HG02840 (cell line): ENCODE measurements around the gene OSCP1.

ENCODE experiments used
- ATAC-seq: cut with Tn5 transposase; IDR thresholded peaks from one replicate; pipeline ENCODE4 v1.9.1; 2021; ENCODE audit warnings: mild to moderate bottlenecking, moderate library complexity, moderate number of reproducible peaks; ENCODE audit not compliant: unreplicated experiment, low FRiP score

Gene OSCP1

DNA sequence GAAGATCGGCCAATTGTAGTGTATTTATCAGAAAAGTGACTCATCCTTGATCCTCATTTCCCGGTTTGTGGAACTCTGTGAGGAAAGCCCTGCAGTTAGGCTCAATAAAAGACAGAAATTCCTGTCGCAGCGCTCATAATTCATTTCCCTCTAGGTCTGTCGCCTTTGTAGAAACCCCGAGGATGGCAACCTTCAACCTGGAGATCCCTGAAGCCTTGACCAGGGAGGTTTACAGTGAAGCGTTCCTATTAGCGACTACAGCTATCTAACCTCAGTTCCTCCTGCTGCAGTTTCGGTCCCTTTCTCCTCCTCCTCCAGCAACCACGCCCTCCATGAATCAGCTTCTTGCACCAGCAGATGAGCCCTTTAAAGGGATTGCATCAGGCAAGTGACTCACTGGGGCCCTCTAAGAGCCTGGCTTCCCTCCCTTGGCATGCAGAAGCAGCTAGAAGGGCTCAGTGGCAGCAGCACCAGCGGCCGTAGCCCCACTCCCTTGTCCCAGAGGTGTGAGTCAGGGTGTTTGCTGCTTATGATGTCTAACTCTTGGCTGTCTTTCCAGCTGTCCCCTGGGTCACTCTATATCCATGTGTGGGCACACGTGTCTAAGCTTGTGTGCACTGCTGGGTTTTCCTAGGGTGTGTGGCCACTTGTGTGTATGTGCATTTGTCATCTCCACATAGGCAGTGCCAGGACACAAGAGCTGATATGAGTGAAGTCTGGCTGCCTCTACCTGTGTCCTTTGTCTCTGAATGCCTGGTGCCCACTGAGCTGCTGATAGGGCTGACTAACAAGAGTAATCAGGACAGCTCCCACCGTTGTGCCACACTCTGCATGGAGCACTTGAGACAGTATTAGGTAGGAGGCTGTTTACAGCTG lies 63.7 kb downstream of the OSCP1 start:
- peak; percentile 35 for ATAC-seq

DNA sequence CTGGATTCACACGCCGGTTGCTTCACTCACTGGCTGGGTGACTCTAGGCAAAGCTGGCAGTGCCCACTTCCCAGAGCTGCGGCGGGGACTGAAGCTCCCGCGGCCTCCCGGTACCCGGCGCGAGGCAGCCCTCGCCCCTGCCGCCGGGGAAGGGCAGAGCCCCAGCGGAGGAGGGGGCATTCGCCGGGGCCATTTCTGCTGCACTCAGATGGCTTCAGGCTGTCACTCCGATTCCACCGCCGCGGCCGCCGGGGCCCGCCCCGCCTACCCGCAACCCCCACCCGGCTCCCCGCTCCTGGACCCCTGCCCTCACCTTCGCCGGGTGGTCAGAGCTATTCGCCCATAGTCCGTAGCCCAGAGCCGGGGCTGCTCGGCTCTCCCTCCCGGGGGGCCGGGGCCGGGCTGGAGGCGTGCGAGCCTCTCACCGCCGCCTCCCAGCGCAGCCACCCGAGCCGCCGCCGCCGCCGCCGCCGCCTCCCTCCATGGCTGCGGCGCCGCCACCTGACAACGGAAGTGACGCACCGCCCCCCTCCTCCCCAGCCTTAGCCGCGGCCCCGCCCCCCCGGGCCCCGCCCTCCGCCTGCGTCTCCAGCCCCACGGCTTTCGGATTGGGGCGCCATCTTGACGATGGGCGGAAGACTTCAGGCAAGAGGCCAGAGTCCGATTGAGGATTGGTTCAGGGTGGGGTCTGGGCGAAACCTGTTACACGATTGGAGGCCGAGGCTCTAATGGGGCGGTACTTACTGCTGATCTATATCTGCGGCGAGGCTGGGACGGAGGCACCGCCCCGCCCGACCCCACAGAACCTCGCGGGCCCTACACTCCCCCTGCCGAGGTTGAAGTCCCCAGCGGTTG lies 64.6 kb downstream of the OSCP1 start, which contains the start of gene STK40:
STK40 (minus strand) TSS at position 515 of the 855 bp plus-strand sequence. CDS start 24,592 bp downstream, outside the sequence.
- ATAC-seq = peak; percentile 85

DNA sequence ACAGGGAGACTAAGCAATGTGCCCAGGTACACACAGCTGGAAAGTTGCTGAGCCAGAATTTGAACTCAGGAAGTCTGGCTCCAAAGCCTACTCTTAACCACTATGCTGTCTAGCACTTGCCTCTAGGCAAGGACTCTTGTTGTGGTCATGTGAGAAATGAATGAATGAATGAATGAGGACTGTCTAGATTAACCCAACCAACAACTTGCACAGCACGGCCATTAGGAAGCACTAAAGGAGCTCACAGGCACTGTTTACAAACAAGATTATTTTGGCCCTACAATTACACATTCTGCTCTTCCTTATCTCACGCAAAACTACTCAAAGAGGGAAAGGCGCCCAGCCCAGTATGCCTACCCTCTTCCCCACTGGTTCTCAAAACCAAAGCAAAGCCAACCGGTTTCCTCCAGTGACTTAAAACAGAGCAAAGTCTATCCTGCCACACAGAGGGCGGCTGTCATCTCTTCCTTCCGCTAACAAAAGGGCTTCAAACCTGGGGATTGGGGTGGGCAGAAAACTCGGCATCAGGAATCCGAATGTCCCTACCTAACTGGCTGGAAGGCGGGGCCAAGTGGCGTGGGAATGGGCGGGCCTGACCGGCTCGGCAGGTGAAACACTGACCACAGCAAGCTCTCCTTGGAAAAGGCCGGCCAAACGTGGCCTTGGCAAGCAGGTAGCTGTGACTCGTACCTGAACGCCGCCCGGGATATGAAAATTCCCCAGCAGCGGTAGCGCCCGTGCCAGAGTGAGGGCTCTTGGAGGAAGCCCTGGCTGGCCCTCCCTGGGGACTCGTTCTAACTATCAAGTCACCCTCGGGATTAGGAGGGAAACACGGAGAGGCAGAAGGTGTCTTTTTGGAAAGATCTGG lies 65.5 kb downstream of the OSCP1 start:
- no peak for ATAC-seq

DNA sequence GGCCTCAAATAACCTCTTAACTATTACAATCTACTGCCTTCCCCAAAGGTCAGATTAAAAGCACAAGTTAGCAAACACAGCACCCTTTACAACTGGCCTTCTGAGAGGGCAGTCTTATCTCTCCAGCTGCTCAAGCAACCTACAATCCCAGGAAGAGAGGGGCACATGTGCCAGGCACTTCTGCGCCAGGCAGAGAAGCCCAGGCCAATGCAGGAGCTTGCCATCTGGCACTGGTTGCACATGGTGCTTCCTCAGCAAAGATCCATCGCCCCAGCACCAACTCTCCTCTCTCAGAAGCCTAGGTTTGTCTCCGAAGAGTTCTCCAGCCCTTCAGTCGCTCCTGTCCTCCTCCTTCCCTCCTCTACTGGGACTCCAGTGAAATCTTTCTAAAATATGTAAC lies 67.0 kb downstream of the OSCP1 start:
- ATAC-seq = no peak

DNA sequence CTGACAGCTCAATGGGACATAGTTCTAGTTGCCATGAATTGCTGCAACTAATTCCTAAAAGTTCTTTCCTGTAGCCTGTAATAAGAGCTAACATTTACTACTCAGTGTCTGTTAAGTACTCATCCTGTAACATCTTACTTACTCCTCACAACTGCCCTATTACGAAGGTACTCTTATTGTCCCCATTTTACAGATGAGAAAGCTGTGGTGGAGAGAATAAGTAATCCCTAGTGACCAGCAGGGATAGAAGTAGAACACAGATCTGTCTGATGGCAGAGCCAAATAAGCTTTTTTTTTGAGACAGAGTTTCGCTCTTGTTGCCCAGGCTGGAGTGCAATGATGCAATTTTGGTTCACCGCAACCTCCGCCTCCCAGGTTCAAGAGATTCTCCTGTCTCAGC lies 67.6 kb downstream of the OSCP1 start:
- ATAC-seq = no peak

DNA sequence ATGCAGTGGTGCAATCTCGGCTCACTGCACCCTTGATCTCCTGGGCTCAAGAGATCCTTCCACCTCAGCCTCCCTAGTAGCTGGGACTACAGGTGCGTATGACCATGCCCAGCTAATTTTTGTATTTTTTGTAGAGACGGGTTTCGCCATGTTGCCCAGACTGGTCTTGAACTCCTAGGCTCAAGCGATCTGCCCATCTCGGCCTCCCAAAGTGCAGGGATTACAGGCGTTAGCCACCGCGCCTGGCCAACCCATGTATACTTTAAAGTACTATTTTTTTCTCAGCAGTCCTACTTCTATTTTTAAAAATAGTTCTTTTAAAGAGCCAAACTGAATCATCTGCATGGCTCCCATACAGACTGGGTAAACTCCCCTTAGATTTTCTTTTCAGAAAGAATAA lies 68.0 kb downstream of the OSCP1 start:
- ATAC-seq = no peak

DNA sequence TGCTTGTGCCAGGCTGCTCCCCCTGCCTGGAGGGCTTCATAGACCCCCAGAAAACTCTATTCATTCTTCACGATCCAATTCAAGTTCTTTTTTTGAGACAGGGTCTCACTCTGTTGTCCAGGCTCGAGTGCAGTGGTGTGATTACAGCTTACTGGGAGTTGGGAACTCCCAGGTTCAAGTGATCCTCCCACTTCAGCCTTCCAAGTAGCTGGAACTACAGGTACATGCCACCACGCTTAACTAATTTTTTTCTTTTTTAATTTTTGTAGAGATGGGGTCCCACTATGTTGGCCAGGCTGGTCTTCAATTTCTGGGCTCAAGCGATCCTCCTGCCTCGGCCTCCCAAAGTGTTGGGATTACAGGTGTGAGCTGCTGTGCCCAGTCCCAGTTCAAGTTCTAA lies 68.8 kb downstream of the OSCP1 start:
- no peak for ATAC-seq

DNA sequence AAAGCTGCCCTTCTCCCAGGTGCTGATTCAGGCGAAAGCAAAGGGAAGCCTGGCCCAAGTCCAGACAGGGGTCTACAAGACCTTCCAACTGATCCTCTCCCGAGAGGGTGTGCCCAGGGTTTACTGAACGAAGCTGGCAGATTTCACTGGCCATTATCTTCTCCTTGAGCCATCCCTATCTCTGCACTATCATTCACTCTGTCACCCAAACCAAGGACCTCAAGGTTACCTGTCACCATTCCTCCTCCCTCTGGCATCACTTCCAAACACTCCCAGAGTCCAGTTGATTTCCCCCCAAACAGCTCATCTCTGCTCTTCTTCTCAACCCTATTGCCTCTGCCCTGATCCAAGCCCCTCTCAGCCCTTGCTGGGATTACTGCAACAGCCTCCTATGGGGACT lies 69.5 kb downstream of the OSCP1 start:
- no peak for ATAC-seq

DNA sequence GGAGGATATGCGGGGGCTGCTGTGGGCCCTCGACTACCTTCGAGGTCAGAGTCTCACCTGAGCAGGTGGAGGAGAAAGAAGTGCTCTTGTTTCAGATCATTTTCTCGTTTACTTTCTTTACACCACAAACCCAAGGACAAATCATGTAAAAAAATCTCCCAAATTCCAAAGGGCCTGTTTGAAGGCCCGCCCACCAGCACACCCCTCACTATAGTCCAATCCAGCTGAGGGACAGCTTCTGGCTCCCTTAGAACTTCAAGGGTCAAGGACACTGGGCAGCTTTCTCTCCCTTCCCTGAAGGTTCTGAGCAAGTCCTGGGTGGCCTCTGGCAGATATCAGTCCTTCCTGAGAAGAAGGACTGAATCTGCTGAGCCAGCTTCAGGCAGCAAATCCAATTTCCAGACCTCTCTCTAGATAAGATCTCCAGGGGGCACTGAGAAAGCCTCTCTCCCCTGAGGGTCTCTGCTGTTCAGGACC lies 70.1 kb downstream of the OSCP1 start:
- no peak for ATAC-seq

DNA sequence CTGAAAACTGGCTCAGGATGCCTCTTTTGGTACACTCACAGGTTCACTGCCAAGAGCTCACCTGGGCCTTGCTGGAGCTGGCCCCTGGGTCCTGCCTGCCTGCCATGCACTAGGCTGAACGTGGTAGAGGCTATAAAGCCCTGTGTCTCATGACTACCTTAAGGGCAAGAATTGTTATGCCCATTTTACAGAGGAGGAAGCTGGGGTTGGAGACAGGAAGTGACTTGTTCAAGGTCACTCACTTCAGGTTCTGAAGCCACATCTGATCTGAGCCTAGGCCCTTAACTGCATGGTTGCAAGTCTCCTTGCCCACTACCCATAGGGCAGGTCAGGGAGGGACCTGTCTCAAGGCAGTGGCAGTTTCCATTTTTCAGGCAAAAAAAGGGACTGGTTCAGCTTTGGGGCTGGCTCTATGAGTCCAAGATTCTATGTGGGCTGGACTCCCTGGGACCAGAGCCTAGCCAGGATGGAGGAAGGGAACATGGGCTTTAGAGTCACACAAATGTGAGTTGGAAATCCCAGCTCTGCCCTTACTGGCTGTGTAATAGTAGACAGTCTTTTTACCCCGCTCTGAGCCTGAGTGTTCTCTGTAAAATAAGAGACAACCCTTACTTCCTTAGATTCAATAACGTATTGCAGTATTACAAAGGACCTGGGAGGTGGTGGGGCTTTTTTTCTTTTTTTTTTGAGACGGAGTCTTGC lies 72.3 kb downstream of the OSCP1 start:
- ATAC-seq = no peak

DNA sequence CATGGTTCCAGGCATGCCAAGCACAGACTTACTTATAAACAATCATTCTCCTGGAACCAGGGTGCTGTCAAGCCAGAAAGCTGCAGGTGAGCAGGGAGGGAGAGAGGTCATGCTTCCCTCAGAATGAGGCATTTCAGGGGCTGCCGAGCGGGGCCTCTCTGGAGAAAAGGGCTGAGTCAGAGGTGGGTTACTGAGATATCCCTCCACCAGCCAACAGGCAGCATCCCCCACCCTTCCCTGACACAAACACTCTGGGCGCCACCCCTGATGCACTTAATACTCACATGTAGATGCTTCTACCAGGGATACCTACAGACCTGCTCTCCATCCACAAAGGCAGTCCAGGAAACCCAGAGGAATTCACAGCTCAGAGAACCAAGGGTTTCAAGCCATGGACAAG lies 77.6 kb downstream of the OSCP1 start:
- ATAC-seq = no peak

DNA sequence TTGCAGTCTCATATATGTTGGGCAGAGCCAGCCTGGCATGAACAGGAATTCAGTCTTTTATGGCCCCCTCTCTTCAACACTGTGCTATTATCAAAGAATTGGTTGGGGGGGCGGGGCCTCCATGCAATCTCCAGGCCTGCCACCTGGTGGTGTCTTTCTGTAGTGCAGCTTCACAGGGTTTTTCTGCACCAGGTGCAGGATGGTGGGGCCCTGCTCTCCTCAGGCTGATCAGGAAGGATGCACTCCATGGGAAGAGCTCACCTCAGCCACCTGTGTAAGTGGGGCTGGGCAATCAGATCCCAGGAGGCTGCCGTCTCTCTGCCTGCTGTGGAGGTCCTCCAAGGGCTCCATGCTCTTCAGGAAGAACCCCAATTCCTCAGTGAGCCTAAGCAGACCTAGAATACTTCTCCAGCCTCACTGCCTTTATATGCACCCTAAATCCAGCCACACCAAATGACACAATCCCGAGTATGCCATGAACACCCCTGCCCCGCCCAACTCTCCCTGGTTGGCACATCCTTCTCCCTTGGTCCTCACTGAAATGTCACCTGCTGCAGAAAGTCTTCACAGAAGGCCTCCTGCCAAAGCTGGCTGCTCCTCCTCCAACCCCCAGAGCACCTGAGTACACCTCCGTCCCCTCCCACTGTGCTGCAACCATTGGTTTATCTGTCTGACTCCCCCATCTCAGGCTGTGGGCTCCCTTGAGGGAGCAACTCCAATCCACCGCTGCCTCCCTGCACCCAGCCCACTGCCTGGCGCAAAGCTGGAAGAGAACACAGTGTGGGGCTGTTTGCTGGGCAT lies 81.0 kb downstream of the OSCP1 start:
- ATAC-seq = no peak
